IMR-90 (cell line): ENCODE measurements around the gene CPSF7.

ENCODE experiments used
- BHLHE40 ChIP-seq: fragments of 150-350 bp; IDR thresholded peaks from 2 replicates; pipeline ENCODE4 v1.6.1; 2016; ENCODE audit warnings: mild to moderate bottlenecking, low read depth, low read length
- CEBPB ChIP-seq: IDR thresholded peaks from 2 replicates; pipeline ENCODE4 v1.6.1; 2012; ENCODE audit warnings: low read depth, low read length, improper control_type of control experiment
- CHD1 ChIP-seq: IDR thresholded peaks from 2 replicates; pipeline ENCODE4 v1.6.1; 2012; ENCODE audit warnings: low read depth, low read length, improper control_type of control experiment
- FOS ChIP-seq: fragments of 150-350 bp; IDR thresholded peaks from 2 replicates; pipeline ENCODE4 v1.6.1; 2016; ENCODE audit warnings: low read depth, low read length
- MAFK ChIP-seq: IDR thresholded peaks from 2 replicates; pipeline ENCODE4 v1.6.1; 2012; ENCODE audit warnings: low read depth, low read length, improper control_type of control experiment
- MXI1 ChIP-seq: IDR thresholded peaks from 2 replicates; pipeline ENCODE4 v1.6.1; 2012; ENCODE audit warnings: low read depth, mild to moderate bottlenecking, low read length, moderate library complexity, borderline replicate concordance
- NFE2L2 ChIP-seq: fragments of 150-350 bp; IDR thresholded peaks from 2 replicates; pipeline ENCODE4 v1.6.1; 2016; ENCODE audit warnings: low read depth, mild to moderate bottlenecking, low read length
- POLR2A ChIP-seq: IDR thresholded peaks from 2 replicates; pipeline ENCODE4 v1.6.1; 2012; ENCODE audit warnings: mild to moderate bottlenecking, low read depth, low read length
- RAD21 ChIP-seq: IDR thresholded peaks from 2 replicates; pipeline ENCODE4 v1.6.1; 2012; ENCODE audit warnings: low read length, improper control_type of control experiment
- RCOR1 ChIP-seq: IDR thresholded peaks from 2 replicates; pipeline ENCODE4 v1.6.1; 2012; ENCODE audit warnings: mild to moderate bottlenecking, low read length, improper control_type of control experiment; ENCODE audit not compliant: insufficient replicate concordance
- RFX5 ChIP-seq: IDR thresholded peaks from 2 replicates; pipeline ENCODE4 v1.8.0; 2012; ENCODE audit warnings: low read depth, mild to moderate bottlenecking, low read length, moderate library complexity
- SMC3 ChIP-seq: fragments of 150-350 bp; IDR thresholded peaks from 2 replicates; pipeline ENCODE4 v1.6.1; 2016; ENCODE audit warnings: low read depth, mild to moderate bottlenecking, antibody characterized with exemption, low read length, moderate library complexity
- TF ChIP-seq, protein P1 (sequence below): conservative IDR thresholded peaks from 2 replicates; pipeline ENCODE4 v1.5.1; 2012; ENCODE audit warnings: mild to moderate bottlenecking, low read depth, low read length, improper control_type of control experiment
- TF ChIP-seq, protein P2 (sequence below): fragments of 150-350 bp; IDR thresholded peaks from 2 replicates; pipeline ENCODE4 v1.6.1; 2017; ENCODE audit warnings: mild to moderate bottlenecking, antibody characterized with exemption, low read length, low read depth

DNA sequence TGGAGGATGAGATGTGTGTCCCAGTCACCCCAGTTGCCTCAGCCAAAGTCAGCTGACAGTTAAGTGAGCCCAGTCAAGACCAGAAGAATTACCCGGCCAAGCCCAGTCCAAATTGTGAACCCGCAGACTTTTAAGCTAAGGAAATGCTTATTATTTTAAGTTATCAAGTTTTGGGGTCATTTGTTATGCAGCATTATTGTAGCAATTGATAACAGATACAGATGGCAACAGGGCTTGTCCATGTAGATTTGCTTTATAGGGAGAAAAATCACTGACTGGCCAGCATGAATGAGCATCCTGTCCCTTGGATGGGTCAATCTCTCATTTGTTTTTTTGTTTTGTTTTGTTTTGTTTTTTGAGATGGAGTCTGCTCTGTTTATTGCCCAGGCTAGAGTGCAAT is 23.1 kb upstream of the CPSF7 start:
- TF ChIP-seq, protein P1, sequence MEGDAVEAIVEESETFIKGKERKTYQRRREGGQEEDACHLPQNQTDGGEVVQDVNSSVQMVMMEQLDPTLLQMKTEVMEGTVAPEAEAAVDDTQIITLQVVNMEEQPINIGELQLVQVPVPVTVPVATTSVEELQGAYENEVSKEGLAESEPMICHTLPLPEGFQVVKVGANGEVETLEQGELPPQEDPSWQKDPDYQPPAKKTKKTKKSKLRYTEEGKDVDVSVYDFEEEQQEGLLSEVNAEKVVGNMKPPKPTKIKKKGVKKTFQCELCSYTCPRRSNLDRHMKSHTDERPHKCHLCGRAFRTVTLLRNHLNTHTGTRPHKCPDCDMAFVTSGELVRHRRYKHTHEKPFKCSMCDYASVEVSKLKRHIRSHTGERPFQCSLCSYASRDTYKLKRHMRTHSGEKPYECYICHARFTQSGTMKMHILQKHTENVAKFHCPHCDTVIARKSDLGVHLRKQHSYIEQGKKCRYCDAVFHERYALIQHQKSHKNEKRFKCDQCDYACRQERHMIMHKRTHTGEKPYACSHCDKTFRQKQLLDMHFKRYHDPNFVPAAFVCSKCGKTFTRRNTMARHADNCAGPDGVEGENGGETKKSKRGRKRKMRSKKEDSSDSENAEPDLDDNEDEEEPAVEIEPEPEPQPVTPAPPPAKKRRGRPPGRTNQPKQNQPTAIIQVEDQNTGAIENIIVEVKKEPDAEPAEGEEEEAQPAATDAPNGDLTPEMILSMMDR = no peak
- TF ChIP-seq POLR2A (no peak), FOS (no peak), RFX5 (no peak), MAFK (no peak), RAD21 (no peak), CEBPB (no peak), MXI1 (no peak), RCOR1 (no peak), NFE2L2 (no peak), CHD1 (no peak), SMC3 (no peak), BHLHE40 (no peak)
- TF ChIP-seq, protein P2, sequence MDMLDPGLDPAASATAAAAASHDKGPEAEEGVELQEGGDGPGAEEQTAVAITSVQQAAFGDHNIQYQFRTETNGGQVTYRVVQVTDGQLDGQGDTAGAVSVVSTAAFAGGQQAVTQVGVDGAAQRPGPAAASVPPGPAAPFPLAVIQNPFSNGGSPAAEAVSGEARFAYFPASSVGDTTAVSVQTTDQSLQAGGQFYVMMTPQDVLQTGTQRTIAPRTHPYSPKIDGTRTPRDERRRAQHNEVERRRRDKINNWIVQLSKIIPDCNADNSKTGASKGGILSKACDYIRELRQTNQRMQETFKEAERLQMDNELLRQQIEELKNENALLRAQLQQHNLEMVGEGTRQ = no peak
